ENCODE data around the gene RPH3AL.

The RPH3AL gene

GRCh38 chr17:288802-289356 lies 63.7 kb downstream of the RPH3AL start:
- H3K9me3 ChIP-seq (replicated peaks in 1 of 2; ENCODE audit: control insufficient read depth in 2 of 2, insufficient read depth in 1 of 2, low read depth in 1 of 2, low read length in 2 of 2), result no peaks in the 10 kb centered on the region
- no peak overlapping the region for H4K8ac ChIP-seq (ENCODE audit: low read depth, low read length)
- H3K36me3 ChIP-seq (replicated peaks in 1 of 2; ENCODE audit: control insufficient read depth in 2 of 2, insufficient read depth in 2 of 2, low read length in 2 of 2), result no peaks in the 10 kb centered on the region
- no peak for DNase-seq (ENCODE audit: low spot score)
- no peak overlapping the region for H3K23ac ChIP-seq (ENCODE audit: low read depth, low read length, poor library complexity)
- H3K9ac ChIP-seq (ENCODE audit: low read depth, low read length, poor library complexity), result no peak overlapping the region
- H2AFZ ChIP-seq (ENCODE audit: low read length), result no peak overlapping the region
- H3K79me1 ChIP-seq (ENCODE audit: low read depth, low read length), result no peaks in the 10 kb centered on the region
- H2BK5ac ChIP-seq (ENCODE audit: low read length), result no peak overlapping the region
- no peaks in the 10 kb centered on the region for H3K27me3 ChIP-seq (ENCODE audit: control insufficient read depth in 3 of 3, insufficient read depth in 3 of 3, low read depth in 1 of 3, low read length in 3 of 3)
- no peak overlapping the region for H3K4me3 ChIP-seq (ENCODE audit: low read length in 2 of 2)
- no peak overlapping the region for H3K4me2 ChIP-seq (ENCODE audit: insufficient read depth, low read length, poor library complexity, severe bottlenecking)
- no peak overlapping the region for H2AK5ac ChIP-seq (ENCODE audit: low read depth, low read length)
- no peak overlapping the region for H3K18ac ChIP-seq (ENCODE audit: low read length)
- WGBS, 2 donors (ENCODE audit: extremely low coverage in 2 of 2, insufficient read length in 2 of 2, insufficient replicate concordance in 1 of 2), result no CpG with 5 or more reads among the region's 17 CpGs
- H4K91ac ChIP-seq (ENCODE audit: low read depth, low read length, poor library complexity), result no peak overlapping the region
- no peak overlapping the region for H3K14ac ChIP-seq (ENCODE audit: low read length)
- no peak overlapping the region for H3K27ac ChIP-seq (replicated peaks; ENCODE audit: low read length)
- H2BK120ac ChIP-seq (ENCODE audit: low read depth, low read length), result no peak overlapping the region
- peaks cover 6 to 9% of the 10 kb centered on the region in 2 donors for H3K4me1 ChIP-seq (ENCODE audit: control insufficient read depth in 2 of 2, insufficient read depth in 1 of 2, low read depth in 1 of 2, low read length in 2 of 2)
- no peak overlapping the region for H3K4ac ChIP-seq (ENCODE audit: low read length)
- no peak overlapping the region for H2BK12ac ChIP-seq (ENCODE audit: low read length)
- H2BK15ac ChIP-seq (ENCODE audit: low read length), result no peak overlapping the region

GRCh38 chr17:286571-286970 lies 66.0 kb downstream of the RPH3AL start:
- WGBS, 2 donors (ENCODE audit: extremely low coverage in 2 of 2, insufficient read length in 2 of 2, insufficient replicate concordance in 1 of 2), result no CpG with 5 or more reads among the region's 16 CpGs
- Histone ChIP-seq H3K4ac (ENCODE audit: low read length) (no peak overlapping the region), H3K4me1 (ENCODE audit: control insufficient read depth in 2 of 2, insufficient read depth in 1 of 2, low read depth in 1 of 2, low read length in 2 of 2) (peaks cover 3 to 6% of the 10 kb centered on the region in 2 donors), H3K36me3 (replicated peaks in 1 of 2; ENCODE audit: control insufficient read depth in 2 of 2, insufficient read depth in 2 of 2, low read length in 2 of 2) (no peaks in the 10 kb centered on the region), H2AFZ (ENCODE audit: low read length) (no peak overlapping the region), H3K18ac (ENCODE audit: low read length) (peak overlapping the region; percentile 80), H2BK5ac (ENCODE audit: low read length) (peak overlapping the region; percentile 83), H4K8ac (ENCODE audit: low read depth, low read length) (no peak overlapping the region), H3K4me2 (ENCODE audit: insufficient read depth, low read length, poor library complexity, severe bottlenecking) (no peak overlapping the region), H2BK15ac (ENCODE audit: low read length) (peak overlapping the region; percentile 68), H3K23ac (ENCODE audit: low read depth, low read length, poor library complexity) (no peak overlapping the region), H2BK12ac (ENCODE audit: low read length) (no peak overlapping the region), H3K27ac (replicated peaks; ENCODE audit: low read length) (no peak overlapping the region), H3K9me3 (replicated peaks in 1 of 2; ENCODE audit: control insufficient read depth in 2 of 2, insufficient read depth in 1 of 2, low read depth in 1 of 2, low read length in 2 of 2) (no peaks in the 10 kb centered on the region), H2BK120ac (ENCODE audit: low read depth, low read length) (no peak overlapping the region), H2AK5ac (ENCODE audit: low read depth, low read length) (peak overlapping the region; percentile 87), H3K4me3 (ENCODE audit: low read length in 2 of 2) (no peak overlapping the region), H3K14ac (ENCODE audit: low read length) (no peak overlapping the region), H3K27me3 (ENCODE audit: control insufficient read depth in 3 of 3, insufficient read depth in 3 of 3, low read depth in 1 of 3, low read length in 3 of 3) (no peaks in the 10 kb centered on the region), H3K79me1 (ENCODE audit: low read depth, low read length) (no peaks in the 10 kb centered on the region), H3K9ac (ENCODE audit: low read depth, low read length, poor library complexity) (no peak overlapping the region), H4K91ac (ENCODE audit: low read depth, low read length, poor library complexity) (no peak overlapping the region)
- DNase-seq (ENCODE audit: low spot score), result no peak

GRCh38 chr17:285751-286422 lies 66.7 kb downstream of the RPH3AL start:
- H3K18ac ChIP-seq (ENCODE audit: low read length), result peak overlapping the region; percentile 89
- peak overlapping the region; percentile 36 for H3K23ac ChIP-seq (ENCODE audit: low read depth, low read length, poor library complexity)
- no peak overlapping the region for H2BK120ac ChIP-seq (ENCODE audit: low read depth, low read length)
- peak overlapping the region; percentile 67 for H3K14ac ChIP-seq (ENCODE audit: low read length)
- peak overlapping the region; percentile 83 for H2BK5ac ChIP-seq (ENCODE audit: low read length)
- H2BK12ac ChIP-seq (ENCODE audit: low read length), result peak overlapping the region; percentile 42
- H3K9me3 ChIP-seq (replicated peaks in 1 of 2; ENCODE audit: control insufficient read depth in 2 of 2, insufficient read depth in 1 of 2, low read depth in 1 of 2, low read length in 2 of 2), result no peaks in the 10 kb centered on the region
- no peak overlapping the region for H2AFZ ChIP-seq (ENCODE audit: low read length)
- H4K91ac ChIP-seq (ENCODE audit: low read depth, low read length, poor library complexity), result peak overlapping the region; percentile 58
- H4K8ac ChIP-seq (ENCODE audit: low read depth, low read length), result no peak overlapping the region
- H3K27ac ChIP-seq (replicated peaks; ENCODE audit: low read length), result no peak overlapping the region
- peak overlapping the region; percentile 87 for H2AK5ac ChIP-seq (ENCODE audit: low read depth, low read length)
- no peak for DNase-seq (ENCODE audit: low spot score)
- no peak overlapping the region for H3K4me3 ChIP-seq (ENCODE audit: low read length in 2 of 2)
- H3K9ac ChIP-seq (ENCODE audit: low read depth, low read length, poor library complexity), result peak overlapping the region; percentile 52
- peak overlapping the region; percentile 66 for H3K4ac ChIP-seq (ENCODE audit: low read length)
- H2BK15ac ChIP-seq (ENCODE audit: low read length), result peak overlapping the region; percentile 68
- no peaks in the 10 kb centered on the region for H3K36me3 ChIP-seq (replicated peaks in 1 of 2; ENCODE audit: control insufficient read depth in 2 of 2, insufficient read depth in 2 of 2, low read length in 2 of 2)
- no CpG with 5 or more reads among the region's 31 CpGs for WGBS, 2 donors (ENCODE audit: extremely low coverage in 2 of 2, insufficient read length in 2 of 2, insufficient replicate concordance in 1 of 2)
- no peaks in the 10 kb centered on the region for H3K79me1 ChIP-seq (ENCODE audit: low read depth, low read length)
- no peaks in the 10 kb centered on the region for H3K27me3 ChIP-seq (ENCODE audit: control insufficient read depth in 3 of 3, insufficient read depth in 3 of 3, low read depth in 1 of 3, low read length in 3 of 3)
- peaks cover 0 to 6% of the 10 kb centered on the region in 2 donors for H3K4me1 ChIP-seq (ENCODE audit: control insufficient read depth in 2 of 2, insufficient read depth in 1 of 2, low read depth in 1 of 2, low read length in 2 of 2)
- H3K4me2 ChIP-seq (ENCODE audit: insufficient read depth, low read length, poor library complexity, severe bottlenecking), result no peak overlapping the region

- Histone ChIP-seq H2AK5ac (ENCODE audit: low read depth, low read length) (peak overlapping the region; percentile 42), H3K23ac (ENCODE audit: low read depth, low read length, poor library complexity) (peak overlapping the region; percentile 51), H3K4me2 (ENCODE audit: insufficient read depth, low read length, poor library complexity, severe bottlenecking) (no peak overlapping the region), H3K9ac (ENCODE audit: low read depth, low read length, poor library complexity) (no peak overlapping the region), H2BK12ac (ENCODE audit: low read length) (peak overlapping the region; percentile 4), H2BK5ac (ENCODE audit: low read length) (no peak overlapping the region), H3K4me1 (ENCODE audit: control insufficient read depth in 2 of 2, insufficient read depth in 1 of 2, low read depth in 1 of 2, low read length in 2 of 2) (peaks cover 0 to 6% of the 10 kb centered on the region in 2 donors), H3K36me3 (replicated peaks in 1 of 2; ENCODE audit: control insufficient read depth in 2 of 2, insufficient read depth in 2 of 2, low read length in 2 of 2) (no peaks in the 10 kb centered on the region), H3K27ac (replicated peaks; ENCODE audit: low read length) (no peak overlapping the region), H3K79me1 (ENCODE audit: low read depth, low read length) (no peaks in the 10 kb centered on the region), H3K9me3 (replicated peaks in 1 of 2; ENCODE audit: control insufficient read depth in 2 of 2, insufficient read depth in 1 of 2, low read depth in 1 of 2, low read length in 2 of 2) (peaks cover 2 to 8% of the 10 kb centered on the region in 2 donors), H2AFZ (ENCODE audit: low read length) (no peak overlapping the region), H3K4ac (ENCODE audit: low read length) (no peak overlapping the region), H3K14ac (ENCODE audit: low read length) (no peak overlapping the region), H3K18ac (ENCODE audit: low read length) (peak overlapping the region; percentile 1), H4K91ac (ENCODE audit: low read depth, low read length, poor library complexity) (no peak overlapping the region), H3K4me3 (ENCODE audit: low read length in 2 of 2) (no peak overlapping the region), H4K8ac (ENCODE audit: low read depth, low read length) (no peak overlapping the region), H2BK15ac (ENCODE audit: low read length) (no peak overlapping the region), H2BK120ac (ENCODE audit: low read depth, low read length) (no peak overlapping the region), H3K27me3 (ENCODE audit: control insufficient read depth in 3 of 3, insufficient read depth in 3 of 3, low read depth in 1 of 3, low read length in 3 of 3) (no peaks in the 10 kb centered on the region)
- no peak for DNase-seq (ENCODE audit: low spot score)
- no CpG with 5 or more reads among the region's 29 CpGs for WGBS, 2 donors (ENCODE audit: extremely low coverage in 2 of 2, insufficient read length in 2 of 2, insufficient replicate concordance in 1 of 2)
Observed at GRCh38 chr17:284676-285355, 67.8 kb downstream of the RPH3AL start.
